HepG2 (cell line): ENCODE data around the gene SNX9. TPM values are rescaled to one million over a fixed set of nuclear protein-coding genes. Genes with fewer than 3 reads are reported as not detected.

Experiments
- EP300 ChIP-seq, 3 experiments: sonication (generic) in 1 of 3; formaldehyde crosslinking in 1 of 3; IDR thresholded peaks; 2 replicates each; pipeline versions ENCODE4 v1.5.1 to v1.6.1; 2011 to 2020; ENCODE audit warnings: low read depth in 2 of 3, low read length in 2 of 3, borderline replicate concordance in 1 of 3, improper control_type of control experiment in 1 of 3, mild to moderate bottlenecking in 1 of 3, missing genetic modification reagents in 1 of 3, moderate library complexity in 1 of 3
- FOXA3 ChIP-seq: IDR thresholded peaks from 2 replicates; pipeline ENCODE4 v1.6.1; 2016; ENCODE audit warnings: missing genetic modification reagents, missing compliant biosample characterization
- ISL2 ChIP-seq: sonication (generic); formaldehyde crosslinking; IDR thresholded peaks from 2 replicates; pipeline ENCODE4 v1.5.0; 2020; ENCODE audit warnings: missing genetic modification reagents
- JUND ChIP-seq: sonication (generic); formaldehyde crosslinking; IDR thresholded peaks from 2 replicates; pipeline ENCODE4 v1.8.0; 2022; ENCODE audit warnings: mild to moderate bottlenecking, missing genetic modification reagents
- SIX4 ChIP-seq: sonication (generic); formaldehyde crosslinking; IDR thresholded peaks from 2 replicates; pipeline ENCODE4 v1.4.0; 2020; ENCODE audit warnings: missing genetic modification reagents
- SMAD9 ChIP-seq: sonication (generic); formaldehyde crosslinking; IDR thresholded peaks from 2 replicates; pipeline ENCODE4 v1.5.1; 2020; ENCODE audit warnings: mild to moderate bottlenecking, missing genetic modification reagents
- SP1 ChIP-seq, 2 experiments: fragments of 450-650 bp in 1 of 2; sonication (generic) in 1 of 2; formaldehyde crosslinking in 1 of 2; IDR thresholded peaks; 2 replicates each; pipeline versions ENCODE4 v1.4.0 to v1.6.1; 2016 to 2020; ENCODE audit warnings: missing genetic modification reagents in 1 of 2
- ZNF235 ChIP-seq: sonication (generic); formaldehyde crosslinking; IDR thresholded peaks from 2 replicates; pipeline ENCODE4 v1.8.1; 2023; ENCODE audit warnings: mild to moderate bottlenecking, missing genetic modification reagents, borderline replicate concordance
- ZNF577 ChIP-seq: sonication (generic); formaldehyde crosslinking; IDR thresholded peaks from 2 replicates; pipeline ENCODE4 v1.4.0; 2020; ENCODE audit warnings: mild to moderate bottlenecking, low read depth, missing genetic modification reagents, borderline replicate concordance
- ZNF629 ChIP-seq: sonication (generic); formaldehyde crosslinking; conservative IDR thresholded peaks from 2 replicates; pipeline ENCODE4 v1.5.0; 2020; ENCODE audit warnings: missing genetic modification reagents
- polyA plus RNA-seq, 8 experiments: library from polyadenylated mRNA; depleted of rRNA in 3 of 8; stranded (reverse) in 7 of 8; unstranded in 1 of 8; fragments of >200 nt; fragmentation: Illumina TruSeq in 4 of 8; extraction: Trizol in 4 of 8; gene quantifications; 2 replicates each; pipeline versions ENCODE4 v1.2.1 to v1.2.3, GENCODE V29; 2011 to 2016; ENCODE audit warnings: low read depth in 4 of 8, missing spikeins in 1 of 8, mixed read lengths in 1 of 8; ENCODE audit not compliant: insufficient read depth in 1 of 8
- total RNA-seq, 5 experiments: library from RNA; depleted of rRNA; stranded (reverse); fragments of >200 nt; fragmentation: Illumina TruSeq; extraction: Trizol; gene quantifications; 2 replicates each; pipeline ENCODE4 v1.2.3, GENCODE V29; 2016; ENCODE audit warnings: low read depth in 1 of 5
- TF ChIP-seq, protein P1 (sequence below): sonication (generic); formaldehyde crosslinking; IDR thresholded peaks from 2 replicates; pipeline ENCODE4 v1.8.0; 2022; ENCODE audit warnings: missing genetic modification reagents, mild to moderate bottlenecking, inconsistent platforms, borderline replicate concordance
- TF ChIP-seq, protein P2 (sequence below): IDR thresholded peaks from 2 replicates; pipeline ENCODE4 v1.4.0; 2020; ENCODE audit warnings: mild to moderate bottlenecking, missing genetic modification reagents
- TF ChIP-seq, protein P3 (sequence below): sonication (generic); formaldehyde crosslinking; IDR thresholded peaks from 2 replicates; pipeline ENCODE4 v1.5.1; 2020; ENCODE audit warnings: mild to moderate bottlenecking, missing genetic modification reagents, borderline replicate concordance
- TF ChIP-seq, protein P4 (sequence below): sonication (generic); formaldehyde crosslinking; IDR thresholded peaks from 2 replicates; pipeline ENCODE4 v1.4.0; 2020; ENCODE audit warnings: missing genetic modification reagents, mild to moderate bottlenecking, borderline replicate concordance

The SNX9 gene
- total and polyA plus RNA-seq, 2 of the 13 experiments (the other 11 are each of a cell fraction or from before 2014, with no cell fraction given), result 21.9 to 36.0 TPM

DNA sequence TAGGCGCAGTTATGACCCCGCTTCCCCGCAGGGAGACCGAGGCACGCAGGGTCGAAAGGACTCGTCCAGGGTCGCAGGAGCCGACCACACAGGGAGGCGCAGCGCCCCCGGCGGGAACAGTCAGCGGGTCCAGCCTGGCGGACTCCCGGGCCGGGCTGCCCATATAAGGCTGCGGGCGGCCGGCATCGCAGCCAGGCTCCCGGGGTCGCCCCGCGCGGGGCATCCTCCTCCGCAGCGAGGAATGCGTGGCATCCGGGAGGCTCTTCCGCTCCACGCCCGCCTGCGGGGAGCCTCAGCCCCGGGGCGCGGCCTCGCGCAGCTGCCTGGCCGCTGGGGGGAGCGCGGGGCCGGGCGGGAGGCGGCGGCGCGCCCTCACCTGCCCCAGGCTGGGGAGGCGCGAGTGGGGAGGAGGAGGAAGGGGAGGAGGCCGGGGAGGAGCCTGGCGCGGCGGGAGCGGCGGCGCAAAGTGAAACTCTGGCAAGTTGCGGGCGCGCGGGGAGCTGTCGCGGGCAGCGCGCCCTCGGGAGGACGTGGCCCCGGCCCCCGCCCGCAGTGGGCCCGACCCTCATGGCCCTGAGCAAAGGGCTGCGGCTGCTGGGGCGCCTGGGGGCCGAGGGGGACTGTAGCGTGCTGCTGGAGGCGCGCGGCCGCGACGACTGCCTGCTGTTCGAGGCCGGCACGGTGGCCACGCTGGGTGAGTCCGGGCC, 158.5 kb downstream of the SNX9 start, which contains the start of gene SYNJ2 (continued):
- TF ChIP-seq, protein P1, sequence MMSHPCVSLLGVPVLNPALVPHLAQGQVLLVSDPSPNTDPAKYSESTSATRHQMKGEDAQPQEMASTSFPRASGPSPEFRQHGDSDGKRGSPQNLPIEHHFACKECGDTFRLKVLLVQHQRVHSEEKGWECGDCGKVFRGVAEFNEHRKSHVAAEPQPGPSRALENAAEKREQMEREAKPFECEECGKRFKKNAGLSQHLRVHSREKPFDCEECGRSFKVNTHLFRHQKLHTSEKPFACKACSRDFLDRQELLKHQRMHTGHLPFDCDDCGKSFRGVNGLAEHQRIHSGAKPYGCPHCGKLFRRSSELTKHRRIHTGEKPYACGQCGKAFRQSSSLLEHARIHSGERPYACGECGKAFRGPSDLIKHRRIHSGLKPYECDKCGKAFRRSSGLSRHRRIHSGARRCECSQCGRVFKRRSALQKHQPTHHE (CRISPR knock-in tag), result peak; percentile 50
- TF ChIP-seq ZNF629 (peak; percentile 45; the same call in 1 of the 2 replicates), JUND (CRISPR knock-in tag) (no peak; the same call in 1 of the 2 replicates), SIX4 (CRISPR knock-in tag) (peak; percentile 37; the same call in 1 of the 2 replicates), ZNF577 (CRISPR knock-in tag) (peak; percentile 85; the same call in 1 of the 2 replicates), SP1 (IDR thresholded peaks at IDR 0.05) (no peak), SP1 (CRISPR knock-in tag; IDR thresholded peaks at IDR 0.05) (peak; percentile 47; the same call in 1 of the 2 replicates), FOXA3 (CRISPR knock-in tag) (peak; percentile 57), EP300 (IDR thresholded peaks at IDR 0.05; ENCODE audit: low read depth in 2 of 2, low read length in 2 of 2) (peak; percentile 50 to 77), EP300 (CRISPR knock-in tag; IDR thresholded peaks at IDR 0.05; ENCODE audit: borderline replicate concordance) (peak; percentile 7; the same call in 1 of the 2 replicates), SMAD9 (CRISPR knock-in tag) (peak; percentile 49; the same call in 1 of the 2 replicates), ZNF235 (CRISPR knock-in tag) (peak; percentile 52; the same call in 1 of the 2 replicates), ISL2 (CRISPR knock-in tag) (peak; percentile 24; the same call in 1 of the 2 replicates)
- TF ChIP-seq, protein P2, sequence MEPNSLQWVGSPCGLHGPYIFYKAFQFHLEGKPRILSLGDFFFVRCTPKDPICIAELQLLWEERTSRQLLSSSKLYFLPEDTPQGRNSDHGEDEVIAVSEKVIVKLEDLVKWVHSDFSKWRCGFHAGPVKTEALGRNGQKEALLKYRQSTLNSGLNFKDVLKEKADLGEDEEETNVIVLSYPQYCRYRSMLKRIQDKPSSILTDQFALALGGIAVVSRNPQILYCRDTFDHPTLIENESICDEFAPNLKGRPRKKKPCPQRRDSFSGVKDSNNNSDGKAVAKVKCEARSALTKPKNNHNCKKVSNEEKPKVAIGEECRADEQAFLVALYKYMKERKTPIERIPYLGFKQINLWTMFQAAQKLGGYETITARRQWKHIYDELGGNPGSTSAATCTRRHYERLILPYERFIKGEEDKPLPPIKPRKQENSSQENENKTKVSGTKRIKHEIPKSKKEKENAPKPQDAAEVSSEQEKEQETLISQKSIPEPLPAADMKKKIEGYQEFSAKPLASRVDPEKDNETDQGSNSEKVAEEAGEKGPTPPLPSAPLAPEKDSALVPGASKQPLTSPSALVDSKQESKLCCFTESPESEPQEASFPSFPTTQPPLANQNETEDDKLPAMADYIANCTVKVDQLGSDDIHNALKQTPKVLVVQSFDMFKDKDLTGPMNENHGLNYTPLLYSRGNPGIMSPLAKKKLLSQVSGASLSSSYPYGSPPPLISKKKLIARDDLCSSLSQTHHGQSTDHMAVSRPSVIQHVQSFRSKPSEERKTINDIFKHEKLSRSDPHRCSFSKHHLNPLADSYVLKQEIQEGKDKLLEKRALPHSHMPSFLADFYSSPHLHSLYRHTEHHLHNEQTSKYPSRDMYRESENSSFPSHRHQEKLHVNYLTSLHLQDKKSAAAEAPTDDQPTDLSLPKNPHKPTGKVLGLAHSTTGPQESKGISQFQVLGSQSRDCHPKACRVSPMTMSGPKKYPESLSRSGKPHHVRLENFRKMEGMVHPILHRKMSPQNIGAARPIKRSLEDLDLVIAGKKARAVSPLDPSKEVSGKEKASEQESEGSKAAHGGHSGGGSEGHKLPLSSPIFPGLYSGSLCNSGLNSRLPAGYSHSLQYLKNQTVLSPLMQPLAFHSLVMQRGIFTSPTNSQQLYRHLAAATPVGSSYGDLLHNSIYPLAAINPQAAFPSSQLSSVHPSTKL, result peak; percentile 73
- TF ChIP-seq, protein P3, sequence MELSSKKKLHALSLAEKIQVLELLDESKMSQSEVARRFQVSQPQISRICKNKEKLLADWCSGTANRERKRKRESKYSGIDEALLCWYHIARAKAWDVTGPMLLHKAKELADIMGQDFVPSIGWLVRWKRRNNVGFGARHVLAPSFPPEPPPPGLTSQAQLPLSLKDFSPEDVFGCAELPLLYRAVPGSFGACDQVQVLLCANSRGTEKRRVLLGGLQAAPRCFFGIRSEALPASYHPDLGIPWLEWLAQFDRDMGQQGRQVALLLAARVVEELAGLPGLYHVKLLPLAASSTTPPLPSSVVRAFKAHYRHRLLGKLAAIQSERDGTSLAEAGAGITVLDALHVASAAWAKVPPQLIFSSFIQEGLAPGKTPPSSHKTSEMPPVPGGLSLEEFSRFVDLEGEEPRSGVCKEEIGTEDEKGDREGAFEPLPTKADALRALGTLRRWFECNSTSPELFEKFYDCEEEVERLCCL (CRISPR knock-in tag), result peak; percentile 53; the same call in 1 of the 2 replicates
- TF ChIP-seq, protein P4, sequence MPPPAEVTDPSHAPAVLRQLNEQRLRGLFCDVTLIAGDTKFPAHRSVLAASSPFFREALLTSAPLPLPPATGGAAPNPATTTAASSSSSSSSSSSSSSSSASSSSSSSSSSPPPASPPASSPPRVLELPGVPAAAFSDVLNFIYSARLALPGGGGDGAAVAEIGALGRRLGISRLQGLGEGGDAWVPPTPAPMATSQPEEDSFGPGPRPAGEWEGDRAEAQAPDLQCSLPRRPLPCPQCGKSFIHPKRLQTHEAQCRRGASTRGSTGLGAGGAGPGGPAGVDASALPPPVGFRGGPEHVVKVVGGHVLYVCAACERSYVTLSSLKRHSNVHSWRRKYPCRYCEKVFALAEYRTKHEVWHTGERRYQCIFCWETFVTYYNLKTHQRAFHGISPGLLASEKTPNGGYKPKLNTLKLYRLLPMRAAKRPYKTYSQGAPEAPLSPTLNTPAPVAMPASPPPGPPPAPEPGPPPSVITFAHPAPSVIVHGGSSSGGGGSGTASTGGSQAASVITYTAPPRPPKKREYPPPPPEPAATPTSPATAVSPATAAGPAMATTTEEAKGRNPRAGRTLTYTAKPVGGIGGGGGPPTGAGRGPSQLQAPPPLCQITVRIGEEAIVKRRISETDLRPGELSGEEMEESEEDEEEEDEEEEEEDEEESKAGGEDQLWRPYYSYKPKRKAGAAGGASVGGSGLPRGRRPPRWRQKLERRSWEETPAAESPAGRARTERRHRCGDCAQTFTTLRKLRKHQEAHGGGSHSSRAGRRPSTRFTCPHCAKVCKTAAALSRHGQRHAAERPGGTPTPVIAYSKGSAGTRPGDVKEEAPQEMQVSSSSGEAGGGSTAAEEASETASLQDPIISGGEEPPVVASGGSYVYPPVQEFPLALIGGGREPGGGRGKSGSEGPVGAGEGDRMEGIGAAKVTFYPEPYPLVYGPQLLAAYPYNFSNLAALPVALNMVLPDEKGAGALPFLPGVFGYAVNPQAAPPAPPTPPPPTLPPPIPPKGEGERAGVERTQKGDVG, result peak; percentile 13; the same call in 1 of the 2 replicates
